AG10803 (cell line): ENCODE measurements around the gene B4GALNT3.

ENCODE experiments used
- DNase-seq: peaks from one replicate; pipeline ENCODE4 v3.0.0; 2010; ENCODE audit warnings: low read depth
- H3K4me3 ChIP-seq: 2 replicates; pipeline ENCODE4 v1.5.1; 2011; ENCODE audit warnings: mild to moderate bottlenecking, low read length, control low read depth
- CTCF ChIP-seq: conservative IDR thresholded peaks from 2 replicates; pipeline ENCODE4 v1.5.1; 2011; ENCODE audit warnings: mild to moderate bottlenecking, low read length, control low read depth, inconsistent platforms

The B4GALNT3 gene

GRCh38 chr12:537772-538171, 78.0 kb downstream of the B4GALNT3 start:
- H3K4me3 ChIP-seq: no peak overlapping the region
- DNase-seq: no peak
- TF ChIP-seq CTCF: no peak

GRCh38 chr12:538731-539539, 79.2 kb downstream of the B4GALNT3 start:
- no peak for TF ChIP-seq CTCF
- H3K4me3 ChIP-seq: no peak overlapping the region
- DNase-seq: peak; percentile 62

DNA sequence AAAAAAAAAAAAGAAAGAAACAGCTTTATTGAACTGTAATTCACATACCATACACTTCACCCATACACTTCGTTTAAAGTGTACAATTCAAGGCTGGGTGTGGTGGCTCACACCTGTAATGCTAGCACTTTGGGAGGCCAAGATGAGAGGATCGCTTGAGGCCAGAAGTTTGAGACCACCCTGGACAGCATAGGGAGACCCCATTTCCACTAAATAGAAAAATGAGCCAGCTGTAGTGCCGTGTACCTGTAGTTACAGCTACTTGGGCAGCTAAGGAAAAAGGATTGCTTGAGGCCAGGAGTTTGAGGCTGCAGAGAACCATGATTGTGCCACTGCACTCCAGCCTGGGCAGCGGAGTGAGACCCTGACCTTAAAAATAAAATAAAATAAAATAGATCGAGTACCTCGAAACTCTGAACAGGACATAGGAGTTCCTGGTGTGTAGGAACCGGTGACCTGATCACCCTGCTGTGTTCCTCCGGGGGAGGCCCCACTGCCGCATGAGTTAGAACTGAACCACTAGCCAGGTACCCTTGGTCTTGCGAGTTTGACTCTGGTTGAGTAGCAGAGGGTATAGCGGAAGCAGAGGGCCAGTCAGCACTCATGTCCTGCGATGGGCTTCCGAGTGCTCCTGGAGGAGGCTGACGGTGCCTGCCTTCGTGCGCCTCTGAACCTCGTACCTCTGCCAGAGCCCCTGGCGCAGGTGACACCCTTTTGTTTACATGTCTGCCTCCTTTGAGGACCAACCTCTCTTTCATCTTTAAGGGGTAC, 80.0 kb downstream of the B4GALNT3 start:
- no peak for DNase-seq
- no peak overlapping the region for H3K4me3 ChIP-seq
- no peak for TF ChIP-seq CTCF

GRCh38 chr12:541676-542324, 82.1 kb downstream of the B4GALNT3 start:
- no peak overlapping the region for H3K4me3 ChIP-seq
- DNase-seq: no peak

DNA sequence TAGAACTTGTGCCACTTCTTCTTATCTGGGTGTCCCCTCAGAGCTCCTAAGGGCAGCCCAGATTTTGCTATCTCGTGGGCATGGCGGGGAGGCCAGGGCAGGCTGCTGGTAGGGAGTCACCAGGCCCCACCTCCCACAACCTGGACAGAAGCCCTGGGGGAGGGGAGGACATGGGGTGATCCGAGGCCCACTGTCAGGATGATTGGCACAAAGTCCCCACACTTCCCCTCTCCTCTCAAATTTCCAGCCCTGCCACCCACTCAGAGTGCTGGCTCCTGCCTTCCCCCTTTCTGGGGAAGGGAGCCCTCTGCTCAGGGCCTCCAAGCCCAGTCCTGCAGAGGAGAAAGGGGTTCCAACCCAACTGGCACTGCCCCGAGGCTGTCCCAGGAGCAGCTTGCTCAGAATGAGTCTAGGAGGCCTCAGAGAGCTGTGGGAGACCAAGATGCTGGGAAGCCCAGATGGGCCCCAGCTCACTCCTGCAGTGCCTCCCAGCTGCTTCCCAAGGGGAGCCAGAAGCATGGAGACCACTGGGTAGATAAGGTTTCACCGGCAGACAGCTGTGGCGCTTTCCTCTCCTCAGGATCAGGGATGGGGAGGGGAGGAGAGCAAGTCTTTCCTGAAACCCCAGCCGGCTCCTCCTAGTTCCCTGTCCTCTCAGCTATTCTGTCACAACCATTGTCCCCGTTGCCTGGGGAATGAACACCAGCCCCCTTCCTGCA, 82.8 kb downstream of the B4GALNT3 start:
- no peak overlapping the region for H3K4me3 ChIP-seq
- no peak for TF ChIP-seq CTCF
- no peak for DNase-seq

More at GRCh38 chr12:541676-542324, 82.1 kb downstream of the B4GALNT3 start:
- TF ChIP-seq CTCF: no peak

GRCh38 chr12:543114-543451, 83.3 kb downstream of the B4GALNT3 start:
- no peak for DNase-seq
- no peak overlapping the region for H3K4me3 ChIP-seq
- no peak for TF ChIP-seq CTCF
